Activated naive CD8-positive, alpha-beta T cell treated with anti-CD3 and anti-CD28 coated beads for 36 hours (primary cell): ENCODE measurements around the gene ARHGEF9. TPM values are rescaled to one million over a fixed set of nuclear protein-coding genes. Genes with fewer than 3 reads are reported as not detected.
"Not testable (repeated sequence)": the region's sequence is repeated elsewhere in the genome, so short reads cannot be mapped to it uniquely, and the experiment has no call there.

Experiments
- DNase-seq: peaks from one replicate; pipeline ENCODE4 v3.0.0; 2021
- H3K27ac Mint-ChIP-seq: one replicate; pipeline ENCODE4 v1.8.0; 2022; ENCODE audit warnings: mild to moderate bottlenecking, moderate library complexity, mixed read lengths
- H3K27me3 Mint-ChIP-seq: one replicate; pipeline ENCODE4 v1.8.0; 2022; ENCODE audit warnings: mild to moderate bottlenecking, mixed read lengths
- H3K36me3 Mint-ChIP-seq: one replicate; pipeline ENCODE4 v1.8.0; 2021; ENCODE audit warnings: mild to moderate bottlenecking, mixed read lengths
- H3K4me1 Mint-ChIP-seq: one replicate; pipeline ENCODE4 v1.8.0; 2021; ENCODE audit warnings: mixed read lengths
- H3K4me3 Mint-ChIP-seq: one replicate; pipeline ENCODE4 v1.8.0; 2022; ENCODE audit warnings: mild to moderate bottlenecking, moderate library complexity, mixed read lengths
- H3K9me3 Mint-ChIP-seq: one replicate; pipeline ENCODE4 v1.8.0; 2022; ENCODE audit warnings: mixed read lengths
- total RNA-seq, 2 experiments: library from RNA; stranded (reverse); gene quantifications; one replicate each; pipeline ENCODE4 v1.2.3, GENCODE V29; 2021

Gene ARHGEF9
- total RNA-seq, 2 experiments from 2014 or later: 13.3 to 14.7 TPM

DNA sequence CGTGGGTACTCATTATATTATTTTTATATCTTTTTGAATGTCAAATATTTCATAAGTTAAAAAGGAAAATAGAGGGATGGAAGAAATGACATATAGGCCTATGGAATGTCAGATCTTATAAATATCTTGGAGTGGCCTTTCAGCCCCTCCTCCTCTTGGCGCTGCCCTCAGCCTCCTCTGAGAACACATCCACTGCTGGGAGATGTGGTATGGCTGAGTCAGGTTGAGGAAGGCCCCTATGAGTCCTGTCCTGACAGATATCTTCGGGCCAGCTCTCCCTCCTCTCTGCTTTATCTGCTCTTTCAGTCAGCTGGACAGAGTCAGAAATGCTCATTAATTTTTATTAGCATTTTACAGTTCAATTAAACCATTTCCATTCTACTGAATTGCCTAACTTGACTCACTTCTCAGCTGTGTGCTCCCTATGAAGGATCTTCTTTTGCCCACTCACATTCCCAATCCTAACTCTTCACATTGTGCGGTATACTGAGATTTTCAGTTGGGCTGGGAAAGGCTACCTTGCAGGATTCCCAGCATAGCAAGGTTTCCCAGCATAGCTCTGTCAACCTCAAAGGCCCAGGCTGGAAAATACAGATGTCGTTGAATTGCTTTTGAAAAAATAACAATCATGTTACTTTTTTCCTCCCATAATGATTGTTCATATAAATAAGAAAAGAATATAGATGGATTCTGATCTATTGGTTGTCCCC lies 128.0 kb downstream of the ARHGEF9 start:
- no peak for DNase-seq
- Mint-ChIP-seq H3K27me3 (no peaks in the 10 kb centered on the region), H3K36me3 (peaks cover 24% of the 10 kb centered on the region), H3K9me3 (no peaks in the 10 kb centered on the region), H3K4me1 (no peaks in the 10 kb centered on the region), H3K27ac (no peak overlapping the region), H3K4me3 (no peak overlapping the region)

DNA sequence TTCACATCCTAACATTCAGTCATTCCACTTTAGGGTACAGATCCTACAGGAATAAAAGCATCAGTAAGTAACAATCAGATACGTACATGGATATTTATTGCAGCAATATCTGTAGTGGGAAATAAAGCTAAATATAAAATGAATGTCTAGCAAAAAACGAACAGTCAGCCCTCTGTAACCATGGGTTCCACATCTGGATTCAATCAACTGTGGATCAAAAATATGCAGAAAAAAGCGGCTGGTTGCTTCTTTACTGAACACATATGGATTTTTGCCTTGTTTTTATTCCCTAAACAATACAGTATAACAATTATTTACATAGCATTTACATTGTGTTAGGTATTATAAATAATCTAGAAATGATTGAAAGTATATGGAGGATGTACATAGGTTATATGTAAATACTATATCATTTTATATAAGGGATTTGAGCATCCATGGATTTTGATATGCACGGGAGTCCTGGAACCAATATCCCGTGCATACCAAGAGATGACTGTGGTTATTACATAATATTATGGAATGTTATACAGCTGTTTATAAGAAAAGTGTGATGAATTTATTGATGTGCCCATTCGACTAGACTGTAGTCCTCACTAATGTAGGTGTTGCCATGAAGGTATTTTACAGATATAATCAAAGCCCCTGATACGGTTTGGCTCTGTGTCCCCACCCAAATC lies 132.8 kb downstream of the ARHGEF9 start:
- Mint-ChIP-seq H3K27me3 (no peaks in the 10 kb centered on the region), H3K36me3 (peaks cover 37% of the 10 kb centered on the region), H3K9me3 (peaks cover 1% of the 10 kb centered on the region), H3K27ac (no peak overlapping the region), H3K4me1 (no peaks in the 10 kb centered on the region), H3K4me3 (no peak overlapping the region)
- DNase-seq: no peak

DNA sequence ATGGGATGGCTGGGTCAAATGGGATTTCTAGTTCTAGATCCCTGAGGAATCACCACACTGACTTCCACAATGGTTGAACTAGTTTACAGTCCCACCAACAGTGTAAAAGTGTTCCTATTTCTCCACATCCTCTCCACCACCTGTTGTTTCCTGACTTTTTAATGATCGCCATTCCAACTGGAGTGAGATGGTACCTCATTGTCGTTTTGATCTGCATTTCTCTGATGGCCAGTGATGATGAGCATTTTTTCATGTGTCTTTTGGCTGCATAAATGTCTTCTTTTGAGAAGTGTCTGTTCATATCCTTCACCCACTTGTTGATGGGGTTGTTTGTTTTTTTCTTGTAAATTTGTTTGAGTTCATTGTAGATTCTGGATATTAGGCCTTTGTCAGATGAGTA lies 139.3 kb downstream of the ARHGEF9 start:
- H3K27me3 Mint-ChIP-seq, H3K4me3 Mint-ChIP-seq, H3K9me3 Mint-ChIP-seq, DNase-seq, H3K4me1 Mint-ChIP-seq, H3K27ac Mint-ChIP-seq: not testable (repeated sequence)
- H3K36me3 Mint-ChIP-seq: peaks cover 34% of the 10 kb centered on the region

DNA sequence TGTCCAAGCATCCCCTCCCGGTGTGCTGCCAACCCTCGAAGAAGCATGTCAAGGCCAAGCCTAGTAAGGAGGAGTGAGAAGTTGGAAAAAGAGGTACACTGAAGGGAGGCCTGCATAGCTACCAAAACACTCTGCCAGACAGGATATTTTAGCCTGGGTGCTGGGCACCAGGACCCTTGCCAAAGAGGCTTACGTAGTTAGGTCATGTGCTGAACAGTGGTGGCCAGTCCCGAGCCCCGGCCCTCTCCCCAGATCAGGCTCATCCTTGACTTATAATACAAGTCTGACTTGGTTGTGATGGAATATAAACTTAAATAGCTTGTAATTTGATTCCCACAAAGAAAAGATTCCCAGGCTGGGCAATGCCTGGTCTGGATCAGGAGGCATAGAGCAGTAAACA lies 149.3 kb downstream of the ARHGEF9 start:
- DNase-seq: no peak
- no peak overlapping the region for H3K4me3 Mint-ChIP-seq
- H3K9me3 Mint-ChIP-seq: peaks cover 8% of the 10 kb centered on the region
- H3K4me1 Mint-ChIP-seq: no peaks in the 10 kb centered on the region
- no peak overlapping the region for H3K27ac Mint-ChIP-seq
- no peaks in the 10 kb centered on the region for H3K27me3 Mint-ChIP-seq
- H3K36me3 Mint-ChIP-seq: peaks cover 52% of the 10 kb centered on the region

DNA sequence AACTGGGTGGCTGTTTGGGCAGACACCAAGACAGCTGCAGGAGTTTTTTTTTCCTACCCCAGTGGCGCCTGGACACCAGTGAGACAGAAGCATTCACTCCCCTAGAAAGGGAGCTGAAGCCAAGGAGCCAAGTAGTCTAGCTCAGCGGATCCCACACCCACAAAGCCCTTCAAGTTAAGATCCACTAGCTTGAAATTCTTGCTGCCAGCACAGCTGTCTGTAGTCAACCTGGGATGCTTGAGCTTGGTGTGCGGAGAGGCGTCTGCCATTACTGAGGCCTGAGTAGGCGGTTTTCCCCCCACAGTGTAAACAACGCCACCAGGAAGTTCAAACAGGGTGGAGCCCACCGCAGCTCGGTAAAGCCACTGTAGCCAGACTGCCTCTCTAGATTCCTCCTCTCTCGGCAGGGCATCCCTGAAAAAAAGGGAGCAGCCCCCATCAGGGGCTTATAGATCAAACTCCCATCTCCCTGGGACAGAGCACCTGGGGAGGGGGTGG lies 171.4 kb downstream of the ARHGEF9 start:
- Mint-ChIP-seq H3K9me3 (peaks cover 3% of the 10 kb centered on the region), H3K27me3 (no peaks in the 10 kb centered on the region), H3K4me3 (no peak overlapping the region), H3K36me3 (no peaks in the 10 kb centered on the region), H3K27ac (no peak overlapping the region), H3K4me1 (no peaks in the 10 kb centered on the region)
- no peak for DNase-seq

DNA sequence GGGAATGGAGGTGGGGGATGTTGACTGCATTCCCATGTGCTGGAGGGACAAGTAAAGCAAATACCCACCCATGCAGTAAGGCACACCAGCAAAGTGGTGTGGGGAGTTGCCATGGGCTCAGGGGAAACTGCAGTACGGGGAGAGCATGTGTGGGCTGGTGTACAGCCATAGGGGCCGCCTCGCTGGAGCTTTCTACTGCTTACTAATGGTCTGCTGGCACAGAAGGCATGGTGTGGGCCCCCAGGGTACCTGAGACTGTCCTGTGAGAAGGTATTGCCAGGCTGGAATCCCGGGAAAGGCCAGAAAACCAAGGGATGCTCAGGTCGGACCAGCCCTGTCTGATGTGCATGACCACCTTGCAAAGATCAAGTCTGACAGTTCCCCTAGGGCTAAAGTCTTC lies 199.1 kb downstream of the ARHGEF9 start:
- Mint-ChIP-seq H3K4me1 (no peaks in the 10 kb centered on the region), H3K27me3 (no peaks in the 10 kb centered on the region), H3K36me3 (no peaks in the 10 kb centered on the region), H3K27ac (no peak overlapping the region), H3K4me3 (no peak overlapping the region), H3K9me3 (no peaks in the 10 kb centered on the region)
- no peak for DNase-seq
